GM12875 (cell line): ENCODE results near the gene GALNT7.

Experiments used
- H3K4me3 ChIP-seq: one replicate; pipeline ENCODE4 v1.5.1; 2011; ENCODE audit warnings: low read depth, low read length, control low read depth
- TF ChIP-seq, protein P1 (sequence below): IDR thresholded peaks from 2 replicates; pipeline ENCODE4 v1.5.1; 2011; ENCODE audit warnings: low read depth, mild to moderate bottlenecking, control low read depth, inconsistent platforms, low read length, moderate library complexity, borderline replicate concordance; ENCODE audit not compliant: insufficient read depth

Gene GALNT7

GRCh38 chr4:173237762-173238161 lies 69.2 kb downstream of the GALNT7 start:
- TF ChIP-seq, protein P1, sequence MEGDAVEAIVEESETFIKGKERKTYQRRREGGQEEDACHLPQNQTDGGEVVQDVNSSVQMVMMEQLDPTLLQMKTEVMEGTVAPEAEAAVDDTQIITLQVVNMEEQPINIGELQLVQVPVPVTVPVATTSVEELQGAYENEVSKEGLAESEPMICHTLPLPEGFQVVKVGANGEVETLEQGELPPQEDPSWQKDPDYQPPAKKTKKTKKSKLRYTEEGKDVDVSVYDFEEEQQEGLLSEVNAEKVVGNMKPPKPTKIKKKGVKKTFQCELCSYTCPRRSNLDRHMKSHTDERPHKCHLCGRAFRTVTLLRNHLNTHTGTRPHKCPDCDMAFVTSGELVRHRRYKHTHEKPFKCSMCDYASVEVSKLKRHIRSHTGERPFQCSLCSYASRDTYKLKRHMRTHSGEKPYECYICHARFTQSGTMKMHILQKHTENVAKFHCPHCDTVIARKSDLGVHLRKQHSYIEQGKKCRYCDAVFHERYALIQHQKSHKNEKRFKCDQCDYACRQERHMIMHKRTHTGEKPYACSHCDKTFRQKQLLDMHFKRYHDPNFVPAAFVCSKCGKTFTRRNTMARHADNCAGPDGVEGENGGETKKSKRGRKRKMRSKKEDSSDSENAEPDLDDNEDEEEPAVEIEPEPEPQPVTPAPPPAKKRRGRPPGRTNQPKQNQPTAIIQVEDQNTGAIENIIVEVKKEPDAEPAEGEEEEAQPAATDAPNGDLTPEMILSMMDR = no peak
- no peak overlapping the region for H3K4me3 ChIP-seq

- no peak overlapping the region for H3K4me3 ChIP-seq
- TF ChIP-seq, protein P1 = no peak
These were observed 72.1 kb downstream of the GALNT7 start for GRCh38 chr4:173240696-173241095.

GRCh38 chr4:173242466-173243250 lies 74.0 kb downstream of the GALNT7 start:
- TF ChIP-seq, protein P1 = no peak
- no peak overlapping the region for H3K4me3 ChIP-seq

DNA sequence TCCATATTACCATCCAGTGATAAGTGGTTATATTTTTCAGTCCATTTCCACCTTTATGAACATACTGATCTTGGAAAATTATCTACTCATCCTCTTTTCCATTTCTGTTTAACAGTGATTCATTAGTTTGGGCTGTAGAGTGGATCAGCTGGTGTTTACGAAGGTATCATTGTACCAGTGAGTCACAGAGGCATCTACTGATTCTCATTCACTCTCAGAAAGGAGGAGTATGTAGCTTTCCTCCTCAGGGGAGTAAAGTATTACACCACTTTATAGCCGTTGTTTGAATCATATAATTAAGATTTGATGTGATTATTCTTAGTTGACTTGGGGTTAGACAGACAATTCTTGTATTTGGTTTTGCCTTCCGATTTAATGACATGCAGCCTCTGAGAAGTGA lies 74.7 kb downstream of the GALNT7 start:
- TF ChIP-seq, protein P1 = no peak
- no peak overlapping the region for H3K4me3 ChIP-seq

DNA sequence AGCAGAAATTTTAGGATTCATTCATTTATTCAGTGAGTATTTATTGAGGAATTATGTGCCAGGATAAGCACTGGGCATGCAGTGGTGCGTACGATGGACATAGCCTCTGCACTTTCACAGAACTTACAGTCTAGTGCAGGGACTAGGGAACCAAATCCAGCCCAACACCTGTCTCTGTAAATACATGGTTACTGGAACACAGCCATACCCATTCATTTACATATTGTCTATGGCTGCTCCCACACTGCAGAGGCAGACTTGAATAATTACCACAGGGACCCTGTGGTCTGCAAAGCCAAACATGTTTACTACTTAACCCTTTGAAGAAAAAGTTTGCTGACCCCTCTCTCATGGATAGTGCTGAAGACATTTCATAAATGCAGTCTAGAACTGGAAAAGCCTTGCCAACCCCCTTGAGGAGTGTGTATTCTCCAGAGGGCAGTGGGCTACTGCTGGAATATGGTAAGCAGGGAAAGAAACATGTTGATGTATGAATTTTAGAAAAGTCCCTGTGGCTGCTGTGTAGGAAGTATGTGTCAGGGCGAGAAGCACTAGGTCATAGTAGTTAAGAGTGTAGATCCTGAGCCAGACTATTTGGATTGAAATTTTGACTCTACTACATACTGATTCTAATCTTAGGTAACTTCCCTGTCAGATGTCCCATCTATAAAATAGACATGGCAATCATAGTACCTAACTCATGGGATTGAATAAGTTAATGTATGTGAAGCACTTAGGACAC lies 75.5 kb downstream of the GALNT7 start:
- H3K4me3 ChIP-seq = no peak overlapping the region
- TF ChIP-seq, protein P1 = no peak

DNA sequence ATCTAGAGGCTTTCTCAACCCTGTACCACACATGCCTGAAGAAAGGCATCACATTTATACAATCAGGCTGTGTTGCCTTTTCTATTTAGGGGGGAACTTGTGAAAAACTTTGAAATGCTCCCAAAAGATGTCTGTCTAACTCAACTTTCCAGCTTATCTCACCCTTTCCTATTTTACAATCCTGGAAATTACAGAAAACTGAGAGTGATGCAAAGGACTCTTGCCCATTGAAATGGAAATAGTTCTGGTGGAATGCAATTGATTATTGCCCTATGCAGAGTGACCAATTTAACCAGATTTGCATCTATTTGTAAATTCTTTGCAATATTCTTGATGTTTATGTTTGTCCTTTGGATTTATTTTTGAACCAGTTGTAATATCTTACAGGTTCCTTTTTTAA lies 77.3 kb downstream of the GALNT7 start:
- H3K4me3 ChIP-seq = no peak overlapping the region
- TF ChIP-seq, protein P1 = no peak
